Lower lobe of right lung (tissue), 2 donors: Measurements from ENCODE around the gene GALNT12. TPM values are rescaled to one million over a fixed set of nuclear protein-coding genes. Genes with fewer than 3 reads are reported as not detected.
A peak's percentile ranks its signal among the peaks of the same experiment; 100 is the strongest.

Experiments
- ATAC-seq, 2 donors: fragments of 200-7000 bp; cut with Tn5 transposase; one replicate each; pipeline ENCODE4 v1.9.1; 2020 to 2022; ENCODE audit warnings: mild to moderate bottlenecking in 2 of 2, moderate library complexity in 2 of 2
- DNase-seq: peaks from one replicate; pipeline ENCODE4 v3.0.0-alpha.2; 2020
- H3K27ac ChIP-seq: fragments of 200-600 bp; one replicate; pipeline ENCODE4 v1.8.0; 2022
- H3K27me3 ChIP-seq: fragments of 200-600 bp; one replicate; pipeline ENCODE4 v1.8.0; 2022; ENCODE audit warnings: low read depth
- H3K36me3 ChIP-seq: fragments of 200-600 bp; one replicate; pipeline ENCODE4 v1.8.0; 2022; ENCODE audit warnings: mild to moderate bottlenecking
- H3K4me1 ChIP-seq: fragments of 200-600 bp; one replicate; pipeline ENCODE4 v1.8.0; 2022
- H3K4me3 ChIP-seq: fragments of 200-600 bp; one replicate; pipeline ENCODE4 v1.8.0; 2022; ENCODE audit warnings: mild to moderate bottlenecking
- H3K9me3 ChIP-seq: fragments of 200-600 bp; one replicate; pipeline ENCODE4 v1.8.0; 2022
- intact Hi-C: fragments of 100-400 bp; cut with DNase I; formaldehyde crosslinking; loops from one replicate; pipeline ENCODE4 v1.11.0; 2022
- total RNA-seq: library from RNA; stranded (reverse); fragmentation: NEBNext Ultra II Directional; extraction: Animal tissue kit (Norgen Biotek cat#: 25700); gene quantifications from one replicate; pipeline ENCODE4 v1.2.1, GENCODE V29; 2021
- TF ChIP-seq, protein P1 (sequence below): fragments of 200-600 bp; IDR thresholded peaks from one replicate; pipeline ENCODE4 v1.8.0; 2022; ENCODE audit warnings: antibody characterized with exemption, mild to moderate bottlenecking
- donor health status: DM: no; HTN: yes; CAD: no; lungs with severe emphysema.

Gene GALNT12
- total RNA-seq, 1 donor from 2014 or later = 23.2 TPM

GRCh38 chr9:98795295-98795955 is 12.0 kb upstream of the GALNT12 start:
- intact Hi-C loops = no loop called here
- TF ChIP-seq, protein P1, sequence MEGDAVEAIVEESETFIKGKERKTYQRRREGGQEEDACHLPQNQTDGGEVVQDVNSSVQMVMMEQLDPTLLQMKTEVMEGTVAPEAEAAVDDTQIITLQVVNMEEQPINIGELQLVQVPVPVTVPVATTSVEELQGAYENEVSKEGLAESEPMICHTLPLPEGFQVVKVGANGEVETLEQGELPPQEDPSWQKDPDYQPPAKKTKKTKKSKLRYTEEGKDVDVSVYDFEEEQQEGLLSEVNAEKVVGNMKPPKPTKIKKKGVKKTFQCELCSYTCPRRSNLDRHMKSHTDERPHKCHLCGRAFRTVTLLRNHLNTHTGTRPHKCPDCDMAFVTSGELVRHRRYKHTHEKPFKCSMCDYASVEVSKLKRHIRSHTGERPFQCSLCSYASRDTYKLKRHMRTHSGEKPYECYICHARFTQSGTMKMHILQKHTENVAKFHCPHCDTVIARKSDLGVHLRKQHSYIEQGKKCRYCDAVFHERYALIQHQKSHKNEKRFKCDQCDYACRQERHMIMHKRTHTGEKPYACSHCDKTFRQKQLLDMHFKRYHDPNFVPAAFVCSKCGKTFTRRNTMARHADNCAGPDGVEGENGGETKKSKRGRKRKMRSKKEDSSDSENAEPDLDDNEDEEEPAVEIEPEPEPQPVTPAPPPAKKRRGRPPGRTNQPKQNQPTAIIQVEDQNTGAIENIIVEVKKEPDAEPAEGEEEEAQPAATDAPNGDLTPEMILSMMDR = no peak
- no peaks in the 10 kb centered on the region for H3K27me3 ChIP-seq
- peak overlapping the region; percentile 77 for H3K4me3 ChIP-seq
- no peak for DNase-seq
- H3K9me3 ChIP-seq = no peaks in the 10 kb centered on the region
- H3K4me1 ChIP-seq = peaks cover 32% of the 10 kb centered on the region
- no peaks in the 10 kb centered on the region for H3K36me3 ChIP-seq
- H3K27ac ChIP-seq = peak overlapping the region; percentile 69
- no peak for ATAC-seq

DNA sequence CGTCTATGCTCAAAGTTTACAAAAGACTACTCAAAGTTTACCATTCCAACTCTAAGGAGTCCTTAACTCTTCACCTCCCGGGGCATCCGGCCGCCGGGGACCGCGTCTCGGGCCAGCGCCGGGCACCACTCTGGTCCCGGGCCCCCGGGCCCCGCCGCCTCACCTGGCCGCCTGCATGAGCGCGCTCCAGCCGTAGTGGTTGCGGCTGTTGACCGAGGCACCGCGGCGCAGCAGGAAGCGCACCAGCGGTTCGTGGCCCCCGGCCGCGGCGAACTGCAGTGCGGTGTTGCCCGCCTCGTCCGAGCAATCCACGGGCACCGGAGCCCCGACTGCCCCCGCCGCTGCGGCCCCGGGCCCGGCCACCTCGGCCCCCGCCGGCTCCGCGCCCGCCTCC is 11.5 kb upstream of the GALNT12 start:
- no peak for DNase-seq
- intact Hi-C loops = no loop called here
- Histone ChIP-seq H3K36me3 (no peaks in the 10 kb centered on the region), H3K4me1 (peaks cover 28% of the 10 kb centered on the region), H3K27me3 (no peaks in the 10 kb centered on the region), H3K27ac (peak overlapping the region; percentile 69), H3K9me3 (no peaks in the 10 kb centered on the region), H3K4me3 (peak overlapping the region; percentile 77)
- ATAC-seq = peak; percentile 20 to 36
- TF ChIP-seq, protein P1 = no peak

DNA sequence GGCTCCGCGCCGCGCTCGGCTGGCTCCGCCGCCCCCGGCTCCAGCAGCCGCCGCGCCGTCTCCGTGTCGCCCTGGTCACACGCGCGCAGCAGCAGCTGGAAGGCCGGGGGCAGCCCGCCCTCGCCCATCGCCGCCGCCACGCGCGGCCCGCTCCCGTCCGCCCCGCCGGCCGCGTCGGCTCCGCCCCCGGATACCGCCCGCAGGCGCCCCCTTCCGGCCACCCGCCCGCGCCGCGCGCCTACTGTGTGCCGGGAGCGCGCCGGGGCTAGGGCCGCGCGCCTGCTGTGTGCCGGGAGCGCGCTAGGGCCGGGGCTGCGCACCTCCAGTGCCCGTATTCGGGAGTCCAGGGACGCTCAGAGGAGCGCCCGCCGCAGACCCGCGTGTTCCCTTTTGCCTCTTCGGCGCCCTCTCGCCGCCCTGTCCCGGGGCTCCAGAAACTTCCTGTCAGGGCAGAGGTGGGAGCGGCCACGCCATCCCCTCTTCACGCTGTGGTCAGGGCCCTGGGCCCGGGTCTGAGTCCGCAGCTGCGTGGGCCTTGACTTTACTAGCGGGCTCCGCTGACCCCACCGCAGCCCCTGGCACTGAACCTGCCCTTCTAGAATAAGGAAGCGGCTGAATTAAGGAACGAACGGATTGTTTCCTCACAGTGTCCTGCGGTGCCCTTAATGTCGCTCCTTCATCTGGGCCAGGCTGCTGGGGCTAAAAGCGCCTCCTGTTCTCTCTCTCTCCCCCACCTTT is 10.9 kb upstream of the GALNT12 start, which contains the start of gene ANKS6:
Gene ANKS6 (minus strand): TSS at position 192 of the 738 bp plus-strand sequence. CDS start 64 bp downstream, at position 128.
- no peaks in the 10 kb centered on the region for H3K27me3 ChIP-seq
- H3K27ac ChIP-seq = peak within 1 kb of the TSS; percentile 83
- peaks cover 22% of the 10 kb centered on the region for H3K4me1 ChIP-seq
- peak within 1 kb of the TSS; percentile 77 for H3K4me3 ChIP-seq
- DNase-seq (peak; percentile 88), ATAC-seq (peak; percentile 94 to 97)
- intact Hi-C loops = no loop called here
- no peaks in the 10 kb centered on the region for H3K36me3 ChIP-seq
- TF ChIP-seq, protein P1 = peak; percentile 39
- no peaks in the 10 kb centered on the region for H3K9me3 ChIP-seq

- Histone ChIP-seq H3K27me3 (no peaks in the 10 kb centered on the region), H3K36me3 (no peaks in the 10 kb centered on the region), H3K27ac (no peak overlapping the region), H3K4me3 (no peak overlapping the region), H3K9me3 (no peaks in the 10 kb centered on the region), H3K4me1 (peaks cover 16% of the 10 kb centered on the region)
- TF ChIP-seq, protein P1 = no peak
- intact Hi-C loops = no loop called here
- DNase-seq = no peak
- no peak for ATAC-seq
Observed at GRCh38 chr9:98797491-98797890, 10.0 kb upstream of the GALNT12 start.

GRCh38 chr9:98798254-98798653 is 9.2 kb upstream of the GALNT12 start:
- no peak for DNase-seq
- ATAC-seq = no peak
- Histone ChIP-seq H3K4me3 (no peak overlapping the region), H3K36me3 (no peaks in the 10 kb centered on the region), H3K4me1 (peaks cover 16% of the 10 kb centered on the region), H3K9me3 (no peaks in the 10 kb centered on the region), H3K27ac (no peak overlapping the region), H3K27me3 (no peaks in the 10 kb centered on the region)
- intact Hi-C loops = no loop called here
- TF ChIP-seq, protein P1 = no peak
